KMS-11 (cell line): ENCODE data around the gene ITGB7.
A peak's percentile ranks its signal among the peaks of the same experiment; 100 is the strongest.

Experiments
- H2AFZ ChIP-seq: fragments of 200-600 bp; sonication (generic); 2 replicates; pipeline ENCODE4 v1.6.1; 2016; ENCODE audit warnings: antibody characterized with exemption, mixed run types, low read depth
- H3K27ac ChIP-seq: fragments of 200-600 bp; sonication (generic); 2 replicates; pipeline ENCODE4 v1.6.1; 2016; ENCODE audit warnings: mild to moderate bottlenecking, mixed run types
- H3K27me3 ChIP-seq: fragments of 200-600 bp; sonication (generic); 2 replicates; pipeline ENCODE4 v1.6.1; 2017; ENCODE audit warnings: mild to moderate bottlenecking, low read depth, mixed run types, moderate library complexity; ENCODE audit not compliant: insufficient read depth
- H3K36me3 ChIP-seq: fragments of 200-600 bp; sonication (generic); 2 replicates; pipeline ENCODE4 v1.6.1; 2017; ENCODE audit warnings: mild to moderate bottlenecking, mixed run types; ENCODE audit not compliant: insufficient read depth
- H3K4me1 ChIP-seq: fragments of 200-600 bp; sonication (generic); 2 replicates; pipeline ENCODE4 v1.6.1; 2016; ENCODE audit warnings: mild to moderate bottlenecking, low read depth, mixed run types; ENCODE audit not compliant: poor library complexity, severe bottlenecking
- H3K4me2 ChIP-seq: fragments of 200-600 bp; sonication (generic); 2 replicates; pipeline ENCODE4 v1.7.0; 2016; ENCODE audit warnings: mild to moderate bottlenecking, mixed run types
- H3K4me3 ChIP-seq: fragments of 200-600 bp; sonication (generic); IDR thresholded peaks from 2 replicates; pipeline ENCODE4 v1.6.1; 2017; ENCODE audit warnings: low read depth, low read length, mixed read lengths; ENCODE audit not compliant: insufficient read depth
- H3K79me2 ChIP-seq: fragments of 200-600 bp; sonication (generic); 2 replicates; pipeline ENCODE4 v1.6.1; 2016; ENCODE audit warnings: low read depth, mixed run types; ENCODE audit not compliant: insufficient read depth
- H3K9ac ChIP-seq: fragments of 200-600 bp; sonication (generic); 2 replicates; pipeline ENCODE4 v1.6.1; 2016; ENCODE audit warnings: mild to moderate bottlenecking, mixed run types
- H4K20me1 ChIP-seq: fragments of 200-600 bp; sonication (generic); 2 replicates; pipeline ENCODE4 v1.6.1; 2016; ENCODE audit warnings: mild to moderate bottlenecking, mixed run types; ENCODE audit not compliant: insufficient read depth
- CTCF ChIP-seq: fragments of 200-600 bp; sonication (generic); conservative IDR thresholded peaks from 2 replicates; pipeline ENCODE4 v1.6.1; 2017; ENCODE audit warnings: low read depth, mild to moderate bottlenecking, antibody characterized with exemption, low read length, moderate library complexity, mixed read lengths

Gene ITGB7

GRCh38 chr12:53235164-53235563 is 28.1 kb upstream of the ITGB7 start:
- no peaks in the 10 kb centered on the region for H3K27me3 ChIP-seq
- no peak overlapping the region for H3K4me2 ChIP-seq
- peaks cover 64% of the 10 kb centered on the region for H3K4me1 ChIP-seq
- no peak overlapping the region for H2AFZ ChIP-seq
- no peak overlapping the region for H3K9ac ChIP-seq
- no peaks in the 10 kb centered on the region for H4K20me1 ChIP-seq
- H3K27ac ChIP-seq: no peak overlapping the region
- peaks cover 10% of the 10 kb centered on the region; the same call in 1 of the 2 replicates for H3K79me2 ChIP-seq
- no peaks in the 10 kb centered on the region for H3K36me3 ChIP-seq
- no peak overlapping the region for H3K4me3 ChIP-seq
- TF ChIP-seq CTCF: no peak

GRCh38 chr12:53234271-53234914 is 27.3 kb upstream of the ITGB7 start:
- no peaks in the 10 kb centered on the region for H3K36me3 ChIP-seq
- no peaks in the 10 kb centered on the region for H4K20me1 ChIP-seq
- H3K27ac ChIP-seq: no peak overlapping the region
- peak overlapping the region; percentile 96; the same call in 1 of the 2 replicates for H3K4me2 ChIP-seq
- TF ChIP-seq CTCF: no peak
- no peaks in the 10 kb centered on the region for H3K27me3 ChIP-seq
- no peak overlapping the region for H3K4me3 ChIP-seq
- H3K79me2 ChIP-seq: peaks cover 10% of the 10 kb centered on the region; the same call in 1 of the 2 replicates
- H3K4me1 ChIP-seq: peaks cover 64% of the 10 kb centered on the region
- H2AFZ ChIP-seq: peak overlapping the region; percentile 65; the same call in 1 of the 2 replicates
- no peak overlapping the region for H3K9ac ChIP-seq

- H3K27me3 ChIP-seq: no peaks in the 10 kb centered on the region
- peak overlapping the region; percentile 65; the same call in 1 of the 2 replicates for H2AFZ ChIP-seq
- no peak overlapping the region for H3K4me3 ChIP-seq
- peak overlapping the region; percentile 96 for H3K4me2 ChIP-seq
- no peaks in the 10 kb centered on the region for H4K20me1 ChIP-seq
- peaks cover 64% of the 10 kb centered on the region for H3K4me1 ChIP-seq
- TF ChIP-seq CTCF: no peak
- H3K9ac ChIP-seq: peak overlapping the region; percentile 7; the same call in 1 of the 2 replicates
- peaks cover 10% of the 10 kb centered on the region; the same call in 1 of the 2 replicates for H3K79me2 ChIP-seq
- H3K27ac ChIP-seq: 0 out of 2 replicates have a peak overlapping the region, but pooled peaks have one; percentile 11
- H3K36me3 ChIP-seq: no peaks in the 10 kb centered on the region
Observed at GRCh38 chr12:53233671-53234121, 26.6 kb upstream of the ITGB7 start.

- H3K36me3 ChIP-seq: no peaks in the 10 kb centered on the region
- peak overlapping the region; percentile 96 for H3K4me2 ChIP-seq
- peak overlapping the region; percentile 65 for H2AFZ ChIP-seq
- peak overlapping the region; percentile 7; the same call in 1 of the 2 replicates for H3K9ac ChIP-seq
- no peak; the same call in 1 of the 2 replicates for TF ChIP-seq CTCF
- peak overlapping the region; percentile 11 for H3K27ac ChIP-seq
- no peaks in the 10 kb centered on the region for H3K27me3 ChIP-seq
- no peak overlapping the region for H3K4me3 ChIP-seq
- H4K20me1 ChIP-seq: no peaks in the 10 kb centered on the region
- H3K4me1 ChIP-seq: peaks cover 63% of the 10 kb centered on the region
- H3K79me2 ChIP-seq: peaks cover 10% of the 10 kb centered on the region; the same call in 1 of the 2 replicates
Observed at GRCh38 chr12:53232646-53233461, 25.8 kb upstream of the ITGB7 start.
